ENCODE data around the gene CDKN2A.

CDKN2A gene

DNA sequence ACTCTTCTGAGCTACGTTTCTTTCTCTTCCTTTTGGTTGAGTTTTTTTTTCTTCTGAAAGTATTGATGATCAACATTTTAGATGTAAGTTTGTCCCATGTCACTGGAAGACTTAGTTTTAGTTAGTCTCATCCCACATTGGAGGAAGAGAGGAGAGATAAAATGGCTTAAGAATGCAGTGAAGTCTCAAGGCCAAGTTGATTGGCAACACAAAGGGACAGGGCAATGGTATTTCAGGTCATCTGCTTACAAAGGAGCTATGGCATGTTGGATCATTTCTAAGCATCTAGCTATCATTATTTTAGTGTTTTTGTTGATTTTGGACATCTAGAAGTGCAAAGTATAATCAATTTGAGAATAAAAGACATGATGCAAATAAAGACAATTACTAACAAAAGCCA lies 58.6 kb downstream of the CDKN2A start:
- no peak for DNase-seq

GRCh38 chr9:21933865-21934264 lies 60.3 kb downstream of the CDKN2A start:
- peak; percentile 34 for DNase-seq

DNA sequence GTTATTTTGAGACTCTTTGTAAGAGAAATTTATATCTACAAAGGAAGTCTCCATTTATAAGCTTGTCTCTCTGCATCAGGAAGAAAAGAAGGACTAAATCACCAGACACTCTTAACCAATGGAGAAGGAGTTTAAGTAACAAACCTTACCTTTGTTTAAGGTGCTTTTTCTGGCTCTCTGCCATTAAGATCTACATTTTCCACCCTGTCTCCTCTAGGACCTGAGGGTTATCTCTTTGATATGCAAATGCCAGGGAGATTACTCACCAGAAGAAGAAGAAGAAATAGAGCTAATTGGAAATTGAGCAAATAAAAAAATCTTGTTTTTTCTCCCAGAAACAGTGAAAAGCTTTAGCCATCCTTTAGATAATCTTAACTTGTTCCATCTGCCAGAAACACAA lies 60.9 kb downstream of the CDKN2A start:
- no peak for DNase-seq

DNA sequence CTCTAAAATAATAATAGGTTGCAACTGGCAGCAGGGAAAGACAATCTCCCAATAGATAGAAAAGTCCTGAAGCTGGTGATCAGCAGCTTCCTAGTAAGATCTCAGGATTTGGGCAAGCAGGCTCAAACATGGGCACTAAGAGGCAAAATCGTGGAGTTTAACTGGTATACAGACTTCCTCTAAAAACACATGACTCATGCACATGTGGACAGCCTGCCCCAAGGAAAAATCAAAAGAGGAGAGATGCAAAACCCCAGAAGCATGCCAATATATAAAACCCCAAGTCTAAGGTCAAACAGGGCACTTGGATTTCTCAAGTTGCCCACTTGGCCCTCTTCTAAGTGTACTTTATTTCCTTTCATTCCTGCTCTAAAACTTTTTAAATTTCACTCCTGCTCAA lies 62.8 kb downstream of the CDKN2A start:
- no peak for DNase-seq

DNA sequence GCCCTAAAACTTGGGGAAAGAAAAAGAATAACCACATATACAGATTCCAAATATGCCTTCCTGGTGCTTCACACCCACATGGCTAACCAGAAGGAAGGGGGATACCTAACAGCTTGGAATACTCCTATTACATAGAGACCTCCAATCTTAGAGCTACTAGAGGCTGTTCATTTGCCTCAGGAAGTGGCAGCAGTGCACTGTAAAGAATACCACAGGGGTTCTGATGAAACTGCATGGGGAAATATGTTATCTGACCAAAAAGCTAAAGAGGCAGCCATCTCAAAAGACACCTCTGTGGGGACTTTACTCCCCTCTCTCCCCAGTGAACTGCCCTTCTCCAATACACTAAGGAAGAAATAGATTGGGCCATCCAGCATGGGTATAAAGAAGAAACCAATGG lies 66.4 kb downstream of the CDKN2A start:
- no peak for DNase-seq

- DNase-seq = no peak
Observed at GRCh38 chr9:21923694-21924093, 70.5 kb downstream of the CDKN2A start.

DNA sequence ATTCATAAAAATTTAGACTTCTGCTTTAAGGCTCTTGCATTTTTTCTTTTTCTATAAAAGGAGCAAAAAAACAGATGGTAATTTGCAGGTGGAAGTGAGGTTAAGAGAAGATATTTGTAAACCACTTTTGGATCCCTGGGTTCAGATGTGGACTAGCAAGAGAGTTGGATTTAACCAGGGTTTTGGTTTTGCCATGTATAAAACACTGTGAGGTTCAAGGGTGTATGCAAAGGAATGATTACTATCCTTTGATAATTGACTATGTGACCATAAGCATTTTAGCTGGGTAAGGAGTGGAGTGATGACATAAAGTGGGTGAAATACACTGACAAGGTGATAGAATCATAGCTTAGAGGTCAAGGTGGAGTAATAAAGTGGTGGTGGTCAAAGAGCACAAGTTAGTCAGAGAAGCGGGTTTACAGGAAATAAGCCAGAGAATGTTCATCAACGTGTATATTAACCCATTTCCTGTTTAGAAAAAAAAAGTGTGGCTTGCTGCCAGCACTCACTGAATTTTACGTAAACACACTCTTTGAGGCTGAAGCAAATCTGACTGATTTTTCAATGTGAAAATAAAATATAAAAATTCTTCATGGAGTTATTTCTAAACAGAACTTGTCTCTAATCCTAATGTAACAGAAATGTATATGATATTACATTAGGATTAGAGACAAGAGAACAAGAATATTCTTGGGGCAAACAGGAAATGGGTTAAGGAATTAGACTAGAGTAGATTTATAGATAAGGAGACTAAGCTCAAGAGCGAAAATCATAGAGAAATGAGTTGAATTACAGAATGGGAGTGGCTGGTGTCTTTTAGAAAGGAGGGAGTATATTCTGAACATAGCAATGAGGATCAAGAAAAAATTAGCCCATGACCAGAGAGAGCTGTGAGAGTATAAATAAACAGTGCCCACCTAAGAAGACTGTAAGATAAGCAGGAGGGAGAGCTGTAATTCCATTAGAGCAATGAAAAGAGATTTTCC lies 74.5 kb downstream of the CDKN2A start:
- DNase-seq = no peak
